ENCODE measurements around the gene GTF2A2.

DNA sequence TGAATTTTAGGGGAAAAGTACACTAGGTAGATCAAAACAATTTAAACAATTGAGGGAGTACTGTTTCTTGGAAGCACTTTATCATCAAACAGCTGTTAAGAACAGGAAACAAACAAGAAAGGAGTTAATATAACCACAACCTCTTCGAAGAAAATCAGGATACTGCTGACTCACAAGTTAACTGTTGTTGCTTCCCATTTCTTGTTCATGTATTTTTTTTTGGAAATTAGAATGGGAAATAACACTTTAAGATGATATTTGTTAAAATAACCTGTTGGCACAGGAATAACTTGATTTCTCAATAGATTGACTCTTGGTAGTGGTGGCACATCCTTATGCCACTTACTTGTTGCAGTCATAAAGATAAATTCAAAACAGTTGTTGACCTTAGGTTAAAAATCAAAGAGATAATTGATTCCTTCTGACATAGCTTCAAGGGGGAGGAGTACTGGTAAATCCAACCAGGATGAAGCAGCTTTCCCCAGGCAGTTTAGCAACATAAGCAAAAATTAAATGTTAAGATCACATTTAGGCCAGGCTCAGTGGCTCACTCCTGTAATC, 28.5 kb upstream of the GTF2A2 start:
- TF ChIP-seq, protein P1, sequence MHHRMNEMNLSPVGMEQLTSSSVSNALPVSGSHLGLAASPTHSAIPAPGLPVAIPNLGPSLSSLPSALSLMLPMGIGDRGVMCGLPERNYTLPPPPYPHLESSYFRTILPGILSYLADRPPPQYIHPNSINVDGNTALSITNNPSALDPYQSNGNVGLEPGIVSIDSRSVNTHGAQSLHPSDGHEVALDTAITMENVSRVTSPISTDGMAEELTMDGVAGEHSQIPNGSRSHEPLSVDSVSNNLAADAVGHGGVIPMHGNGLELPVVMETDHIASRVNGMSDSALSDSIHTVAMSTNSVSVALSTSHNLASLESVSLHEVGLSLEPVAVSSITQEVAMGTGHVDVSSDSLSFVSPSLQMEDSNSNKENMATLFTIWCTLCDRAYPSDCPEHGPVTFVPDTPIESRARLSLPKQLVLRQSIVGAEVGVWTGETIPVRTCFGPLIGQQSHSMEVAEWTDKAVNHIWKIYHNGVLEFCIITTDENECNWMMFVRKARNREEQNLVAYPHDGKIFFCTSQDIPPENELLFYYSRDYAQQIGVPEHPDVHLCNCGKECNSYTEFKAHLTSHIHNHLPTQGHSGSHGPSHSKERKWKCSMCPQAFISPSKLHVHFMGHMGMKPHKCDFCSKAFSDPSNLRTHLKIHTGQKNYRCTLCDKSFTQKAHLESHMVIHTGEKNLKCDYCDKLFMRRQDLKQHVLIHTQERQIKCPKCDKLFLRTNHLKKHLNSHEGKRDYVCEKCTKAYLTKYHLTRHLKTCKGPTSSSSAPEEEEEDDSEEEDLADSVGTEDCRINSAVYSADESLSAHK (tag by site-specific recombination; IDR thresholded peaks at IDR 0.05), result no peak
- TF ChIP-seq, protein P2, sequence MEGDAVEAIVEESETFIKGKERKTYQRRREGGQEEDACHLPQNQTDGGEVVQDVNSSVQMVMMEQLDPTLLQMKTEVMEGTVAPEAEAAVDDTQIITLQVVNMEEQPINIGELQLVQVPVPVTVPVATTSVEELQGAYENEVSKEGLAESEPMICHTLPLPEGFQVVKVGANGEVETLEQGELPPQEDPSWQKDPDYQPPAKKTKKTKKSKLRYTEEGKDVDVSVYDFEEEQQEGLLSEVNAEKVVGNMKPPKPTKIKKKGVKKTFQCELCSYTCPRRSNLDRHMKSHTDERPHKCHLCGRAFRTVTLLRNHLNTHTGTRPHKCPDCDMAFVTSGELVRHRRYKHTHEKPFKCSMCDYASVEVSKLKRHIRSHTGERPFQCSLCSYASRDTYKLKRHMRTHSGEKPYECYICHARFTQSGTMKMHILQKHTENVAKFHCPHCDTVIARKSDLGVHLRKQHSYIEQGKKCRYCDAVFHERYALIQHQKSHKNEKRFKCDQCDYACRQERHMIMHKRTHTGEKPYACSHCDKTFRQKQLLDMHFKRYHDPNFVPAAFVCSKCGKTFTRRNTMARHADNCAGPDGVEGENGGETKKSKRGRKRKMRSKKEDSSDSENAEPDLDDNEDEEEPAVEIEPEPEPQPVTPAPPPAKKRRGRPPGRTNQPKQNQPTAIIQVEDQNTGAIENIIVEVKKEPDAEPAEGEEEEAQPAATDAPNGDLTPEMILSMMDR (tag by site-specific recombination; IDR thresholded peaks at IDR 0.05), result no peak
- TF ChIP-seq, protein P3, sequence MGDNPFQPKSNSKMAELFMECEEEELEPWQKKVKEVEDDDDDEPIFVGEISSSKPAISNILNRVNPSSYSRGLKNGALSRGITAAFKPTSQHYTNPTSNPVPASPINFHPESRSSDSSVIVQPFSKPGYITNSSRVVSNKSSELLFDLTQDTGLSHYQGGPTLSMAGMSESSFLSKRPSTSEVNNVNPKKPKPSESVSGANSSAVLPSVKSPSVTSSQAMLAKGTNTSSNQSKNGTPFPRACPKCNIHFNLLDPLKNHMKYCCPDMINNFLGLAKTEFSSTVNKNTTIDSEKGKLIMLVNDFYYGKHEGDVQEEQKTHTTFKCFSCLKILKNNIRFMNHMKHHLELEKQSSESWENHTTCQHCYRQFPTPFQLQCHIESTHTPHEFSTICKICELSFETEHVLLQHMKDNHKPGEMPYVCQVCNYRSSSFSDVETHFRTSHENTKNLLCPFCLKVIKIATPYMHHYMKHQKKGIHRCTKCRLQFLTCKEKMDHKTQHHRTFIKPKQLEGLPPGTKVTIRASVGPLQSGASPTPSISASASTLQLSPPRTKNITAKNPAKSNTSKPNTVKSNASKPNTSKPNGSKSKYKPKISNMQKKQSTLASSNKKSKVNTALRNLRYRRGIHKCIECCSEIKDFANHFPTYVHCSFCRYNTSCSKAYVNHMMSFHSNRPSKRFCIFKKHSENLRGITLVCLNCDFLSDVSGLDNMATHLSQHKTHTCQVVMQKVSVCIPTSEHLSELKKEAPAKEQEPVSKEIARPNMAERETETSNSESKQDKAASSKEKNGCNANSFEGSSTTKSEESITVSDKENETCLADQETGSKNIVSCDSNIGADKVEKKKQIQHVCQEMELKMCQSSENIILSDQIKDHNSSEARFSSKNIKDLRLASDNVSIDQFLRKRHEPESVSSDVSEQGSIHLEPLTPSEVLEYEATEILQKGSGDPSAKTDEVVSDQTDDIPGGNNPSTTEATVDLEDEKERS (tag by site-specific recombination; IDR thresholded peaks at IDR 0.05), result no peak
- TF ChIP-seq ZBTB1 (tag by site-specific recombination; IDR thresholded peaks at IDR 0.05) (no peak), ZBTB7A (tag by site-specific recombination; IDR thresholded peaks at IDR 0.05; ENCODE audit: low read depth) (no peak), ZNF433 (tag by site-specific recombination; IDR thresholded peaks at IDR 0.05; ENCODE audit: low read depth) (no peak), YY1 (tag by site-specific recombination; IDR thresholded peaks at IDR 0.05) (no peak), ZXDB (tag by site-specific recombination; IDR thresholded peaks at IDR 0.05) (no peak)
- TF ChIP-seq, protein P4, sequence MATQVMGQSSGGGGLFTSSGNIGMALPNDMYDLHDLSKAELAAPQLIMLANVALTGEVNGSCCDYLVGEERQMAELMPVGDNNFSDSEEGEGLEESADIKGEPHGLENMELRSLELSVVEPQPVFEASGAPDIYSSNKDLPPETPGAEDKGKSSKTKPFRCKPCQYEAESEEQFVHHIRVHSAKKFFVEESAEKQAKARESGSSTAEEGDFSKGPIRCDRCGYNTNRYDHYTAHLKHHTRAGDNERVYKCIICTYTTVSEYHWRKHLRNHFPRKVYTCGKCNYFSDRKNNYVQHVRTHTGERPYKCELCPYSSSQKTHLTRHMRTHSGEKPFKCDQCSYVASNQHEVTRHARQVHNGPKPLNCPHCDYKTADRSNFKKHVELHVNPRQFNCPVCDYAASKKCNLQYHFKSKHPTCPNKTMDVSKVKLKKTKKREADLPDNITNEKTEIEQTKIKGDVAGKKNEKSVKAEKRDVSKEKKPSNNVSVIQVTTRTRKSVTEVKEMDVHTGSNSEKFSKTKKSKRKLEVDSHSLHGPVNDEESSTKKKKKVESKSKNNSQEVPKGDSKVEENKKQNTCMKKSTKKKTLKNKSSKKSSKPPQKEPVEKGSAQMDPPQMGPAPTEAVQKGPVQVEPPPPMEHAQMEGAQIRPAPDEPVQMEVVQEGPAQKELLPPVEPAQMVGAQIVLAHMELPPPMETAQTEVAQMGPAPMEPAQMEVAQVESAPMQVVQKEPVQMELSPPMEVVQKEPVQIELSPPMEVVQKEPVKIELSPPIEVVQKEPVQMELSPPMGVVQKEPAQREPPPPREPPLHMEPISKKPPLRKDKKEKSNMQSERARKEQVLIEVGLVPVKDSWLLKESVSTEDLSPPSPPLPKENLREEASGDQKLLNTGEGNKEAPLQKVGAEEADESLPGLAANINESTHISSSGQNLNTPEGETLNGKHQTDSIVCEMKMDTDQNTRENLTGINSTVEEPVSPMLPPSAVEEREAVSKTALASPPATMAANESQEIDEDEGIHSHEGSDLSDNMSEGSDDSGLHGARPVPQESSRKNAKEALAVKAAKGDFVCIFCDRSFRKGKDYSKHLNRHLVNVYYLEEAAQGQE (tag by site-specific recombination; IDR thresholded peaks at IDR 0.05), result no peak
- TF ChIP-seq, protein P5, sequence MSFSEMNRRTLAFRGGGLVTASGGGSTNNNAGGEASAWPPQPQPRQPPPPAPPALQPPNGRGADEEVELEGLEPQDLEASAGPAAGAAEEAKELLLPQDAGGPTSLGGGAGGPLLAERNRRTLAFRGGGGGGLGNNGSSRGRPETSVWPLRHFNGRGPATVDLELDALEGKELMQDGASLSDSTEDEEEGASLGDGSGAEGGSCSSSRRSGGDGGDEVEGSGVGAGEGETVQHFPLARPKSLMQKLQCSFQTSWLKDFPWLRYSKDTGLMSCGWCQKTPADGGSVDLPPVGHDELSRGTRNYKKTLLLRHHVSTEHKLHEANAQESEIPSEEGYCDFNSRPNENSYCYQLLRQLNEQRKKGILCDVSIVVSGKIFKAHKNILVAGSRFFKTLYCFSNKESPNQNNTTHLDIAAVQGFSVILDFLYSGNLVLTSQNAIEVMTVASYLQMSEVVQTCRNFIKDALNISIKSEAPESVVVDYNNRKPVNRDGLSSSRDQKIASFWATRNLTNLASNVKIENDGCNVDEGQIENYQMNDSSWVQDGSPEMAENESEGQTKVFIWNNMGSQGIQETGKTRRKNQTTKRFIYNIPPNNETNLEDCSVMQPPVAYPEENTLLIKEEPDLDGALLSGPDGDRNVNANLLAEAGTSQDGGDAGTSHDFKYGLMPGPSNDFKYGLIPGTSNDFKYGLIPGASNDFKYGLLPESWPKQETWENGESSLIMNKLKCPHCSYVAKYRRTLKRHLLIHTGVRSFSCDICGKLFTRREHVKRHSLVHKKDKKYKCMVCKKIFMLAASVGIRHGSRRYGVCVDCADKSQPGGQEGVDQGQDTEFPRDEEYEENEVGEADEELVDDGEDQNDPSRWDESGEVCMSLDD (tag by site-specific recombination; IDR thresholded peaks at IDR 0.05), result no peak
